ENCODE measurements around the gene PIGQ.

DNA sequence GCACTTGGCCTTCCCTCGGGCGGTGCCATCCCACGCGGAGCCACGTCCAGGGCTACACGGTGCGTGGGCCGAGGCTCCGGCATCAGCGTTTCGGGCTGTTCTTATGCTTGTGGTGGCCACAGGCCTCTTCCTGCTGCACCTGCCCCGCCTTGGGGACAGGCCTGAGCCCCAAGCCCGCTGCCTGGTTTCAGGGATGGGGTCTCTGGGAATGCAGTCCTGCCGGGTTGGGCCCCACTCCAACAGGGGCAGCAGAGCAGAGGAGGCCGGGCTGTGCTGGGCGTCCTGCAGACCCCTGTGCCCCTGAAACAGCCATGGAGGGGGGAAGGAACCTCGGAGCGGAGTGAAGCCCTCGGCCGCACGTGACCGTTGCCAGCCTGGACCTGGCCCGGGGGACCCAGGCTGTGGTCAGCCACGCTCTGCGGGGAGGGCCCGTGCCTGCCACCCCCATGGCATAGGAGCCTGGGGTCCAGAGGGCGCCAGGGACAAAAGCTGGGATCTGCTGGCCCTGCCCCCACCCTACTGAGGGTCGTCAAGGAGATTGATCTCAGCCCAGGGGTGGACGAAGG is 60.6 kb downstream of the PIGQ start:
- TF ChIP-seq EZH2 (IDR thresholded peaks at IDR 0.05; ENCODE audit: low read depth, low read length, severe bottlenecking) (no peak), POLR2AphosphoS5 (IDR thresholded peaks at IDR 0.05; ENCODE audit: low read depth, low read length) (0 out of 2 replicates have a peak, but pooled peaks have one; percentile 23), BRCA1 (IDR thresholded peaks at IDR 0.05; ENCODE audit: low read depth, low read length) (no peak)
- TF ChIP-seq, protein P1, sequence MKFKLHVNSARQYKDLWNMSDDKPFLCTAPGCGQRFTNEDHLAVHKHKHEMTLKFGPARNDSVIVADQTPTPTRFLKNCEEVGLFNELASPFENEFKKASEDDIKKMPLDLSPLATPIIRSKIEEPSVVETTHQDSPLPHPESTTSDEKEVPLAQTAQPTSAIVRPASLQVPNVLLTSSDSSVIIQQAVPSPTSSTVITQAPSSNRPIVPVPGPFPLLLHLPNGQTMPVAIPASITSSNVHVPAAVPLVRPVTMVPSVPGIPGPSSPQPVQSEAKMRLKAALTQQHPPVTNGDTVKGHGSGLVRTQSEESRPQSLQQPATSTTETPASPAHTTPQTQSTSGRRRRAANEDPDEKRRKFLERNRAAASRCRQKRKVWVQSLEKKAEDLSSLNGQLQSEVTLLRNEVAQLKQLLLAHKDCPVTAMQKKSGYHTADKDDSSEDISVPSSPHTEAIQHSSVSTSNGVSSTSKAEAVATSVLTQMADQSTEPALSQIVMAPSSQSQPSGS (IDR thresholded peaks at IDR 0.05; ENCODE audit: low read length): no peak
- TF ChIP-seq, protein P2, sequence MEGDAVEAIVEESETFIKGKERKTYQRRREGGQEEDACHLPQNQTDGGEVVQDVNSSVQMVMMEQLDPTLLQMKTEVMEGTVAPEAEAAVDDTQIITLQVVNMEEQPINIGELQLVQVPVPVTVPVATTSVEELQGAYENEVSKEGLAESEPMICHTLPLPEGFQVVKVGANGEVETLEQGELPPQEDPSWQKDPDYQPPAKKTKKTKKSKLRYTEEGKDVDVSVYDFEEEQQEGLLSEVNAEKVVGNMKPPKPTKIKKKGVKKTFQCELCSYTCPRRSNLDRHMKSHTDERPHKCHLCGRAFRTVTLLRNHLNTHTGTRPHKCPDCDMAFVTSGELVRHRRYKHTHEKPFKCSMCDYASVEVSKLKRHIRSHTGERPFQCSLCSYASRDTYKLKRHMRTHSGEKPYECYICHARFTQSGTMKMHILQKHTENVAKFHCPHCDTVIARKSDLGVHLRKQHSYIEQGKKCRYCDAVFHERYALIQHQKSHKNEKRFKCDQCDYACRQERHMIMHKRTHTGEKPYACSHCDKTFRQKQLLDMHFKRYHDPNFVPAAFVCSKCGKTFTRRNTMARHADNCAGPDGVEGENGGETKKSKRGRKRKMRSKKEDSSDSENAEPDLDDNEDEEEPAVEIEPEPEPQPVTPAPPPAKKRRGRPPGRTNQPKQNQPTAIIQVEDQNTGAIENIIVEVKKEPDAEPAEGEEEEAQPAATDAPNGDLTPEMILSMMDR (IDR thresholded peaks at IDR 0.05; ENCODE audit: control extremely low read depth in 1 of 3, insufficient read depth in 1 of 3, low read depth in 1 of 3, low read length in 3 of 3): no peak

Data from H1 (cell line).